Measurements from ENCODE around the gene HECTD4. TPM values are rescaled to one million over a fixed set of nuclear protein-coding genes. Genes with fewer than 3 reads are reported as not detected.
A peak's percentile ranks its signal among the peaks of the same experiment; 100 is the strongest.

The HECTD4 gene
- 62.6 and 63.3 TPM in 2 replicates for total RNA-seq
- long read RNA-seq, partial matches to known transcripts, result 2 of 11 reads
- long read RNA-seq, other reads (novel, unspliced or antisense), result 9 of 11 reads

- Mint-ChIP-seq H3K27ac (ENCODE audit: unreplicated experiment) (peak within 1 kb of the TSS; percentile 83), H3K4me1 (ENCODE audit: unreplicated experiment) (peaks cover 24% of the 10 kb centered on the region), H3K9me3 (ENCODE audit: unreplicated experiment) (no peaks in the 10 kb centered on the region), H3K36me3 (ENCODE audit: unreplicated experiment) (no peaks in the 10 kb centered on the region), H3K27me3 (ENCODE audit: unreplicated experiment) (no peaks in the 10 kb centered on the region), H3K4me3 (ENCODE audit: unreplicated experiment) (peak within 1 kb of the TSS; percentile 94)
- peak; percentile 96 for DNase-seq (ENCODE audit: extremely low spot score, unreplicated experiment)
- TF ChIP-seq, protein P1, sequence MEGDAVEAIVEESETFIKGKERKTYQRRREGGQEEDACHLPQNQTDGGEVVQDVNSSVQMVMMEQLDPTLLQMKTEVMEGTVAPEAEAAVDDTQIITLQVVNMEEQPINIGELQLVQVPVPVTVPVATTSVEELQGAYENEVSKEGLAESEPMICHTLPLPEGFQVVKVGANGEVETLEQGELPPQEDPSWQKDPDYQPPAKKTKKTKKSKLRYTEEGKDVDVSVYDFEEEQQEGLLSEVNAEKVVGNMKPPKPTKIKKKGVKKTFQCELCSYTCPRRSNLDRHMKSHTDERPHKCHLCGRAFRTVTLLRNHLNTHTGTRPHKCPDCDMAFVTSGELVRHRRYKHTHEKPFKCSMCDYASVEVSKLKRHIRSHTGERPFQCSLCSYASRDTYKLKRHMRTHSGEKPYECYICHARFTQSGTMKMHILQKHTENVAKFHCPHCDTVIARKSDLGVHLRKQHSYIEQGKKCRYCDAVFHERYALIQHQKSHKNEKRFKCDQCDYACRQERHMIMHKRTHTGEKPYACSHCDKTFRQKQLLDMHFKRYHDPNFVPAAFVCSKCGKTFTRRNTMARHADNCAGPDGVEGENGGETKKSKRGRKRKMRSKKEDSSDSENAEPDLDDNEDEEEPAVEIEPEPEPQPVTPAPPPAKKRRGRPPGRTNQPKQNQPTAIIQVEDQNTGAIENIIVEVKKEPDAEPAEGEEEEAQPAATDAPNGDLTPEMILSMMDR (IDR thresholded peaks at IDR 0.05), result no peak
Observed at GRCh38 chr12:112381883-112382796, at the start of gene HECTD4. Gene HECTD4 (minus strand): TSS chr12:112382431. CDS start chr12:112382128, 303 bp downstream.

DNA sequence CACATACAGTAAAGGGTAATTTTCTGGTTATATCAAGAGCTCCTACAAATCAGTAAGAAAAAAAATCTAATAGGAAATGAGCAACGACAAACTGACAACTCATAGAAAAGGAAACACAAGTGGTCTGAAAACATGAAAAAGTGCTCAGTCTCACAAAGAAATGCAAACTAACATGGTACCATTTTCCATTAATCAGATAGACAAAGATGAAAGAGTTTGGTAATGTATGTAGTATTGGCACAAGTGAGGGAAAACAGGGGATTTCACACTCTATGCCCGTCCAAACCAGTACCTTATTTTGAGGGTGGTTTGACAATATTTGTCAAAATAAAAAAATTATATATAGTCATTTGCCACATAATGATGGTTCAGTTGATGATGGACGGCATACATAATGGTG, 49.7 kb upstream of the HECTD4 start:
- DNase-seq (ENCODE audit: extremely low spot score, unreplicated experiment), result no peak
- Mint-ChIP-seq H3K27ac (ENCODE audit: unreplicated experiment) (no peak overlapping the region), H3K36me3 (ENCODE audit: unreplicated experiment) (peaks cover 4% of the 10 kb centered on the region), H3K4me3 (ENCODE audit: unreplicated experiment) (no peak overlapping the region), H3K27me3 (ENCODE audit: unreplicated experiment) (no peaks in the 10 kb centered on the region), H3K4me1 (ENCODE audit: unreplicated experiment) (peaks cover 2% of the 10 kb centered on the region), H3K9me3 (ENCODE audit: unreplicated experiment) (no peaks in the 10 kb centered on the region)
- TF ChIP-seq, protein P1 (IDR thresholded peaks at IDR 0.05), result no peak

DNA sequence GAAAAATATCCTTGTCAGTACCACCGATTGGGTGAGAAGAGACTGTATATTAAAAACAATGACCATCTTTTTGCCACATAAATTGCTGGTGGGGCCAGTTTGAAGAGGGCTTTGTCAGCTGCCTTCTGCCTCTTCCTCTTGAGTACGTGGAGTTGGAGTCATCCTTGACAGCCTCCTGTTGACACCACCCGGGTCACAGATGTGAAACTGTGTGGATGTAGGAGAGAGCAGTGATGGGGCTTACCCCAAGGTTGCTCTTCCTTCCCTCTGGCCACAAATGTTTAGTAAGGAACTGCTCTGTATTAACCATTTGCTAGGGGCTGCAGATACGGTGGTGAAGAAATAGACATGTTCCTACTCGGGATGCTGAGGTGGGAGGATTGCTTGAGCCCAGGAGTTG, 48.7 kb upstream of the HECTD4 start:
- Mint-ChIP-seq H3K9me3 (ENCODE audit: unreplicated experiment) (no peaks in the 10 kb centered on the region), H3K4me1 (ENCODE audit: unreplicated experiment) (no peaks in the 10 kb centered on the region), H3K27me3 (ENCODE audit: unreplicated experiment) (no peaks in the 10 kb centered on the region), H3K36me3 (ENCODE audit: unreplicated experiment) (peaks cover 4% of the 10 kb centered on the region), H3K4me3 (ENCODE audit: unreplicated experiment) (no peak overlapping the region), H3K27ac (ENCODE audit: unreplicated experiment) (no peak overlapping the region)
- TF ChIP-seq, protein P1 (IDR thresholded peaks at IDR 0.05), result no peak
- DNase-seq (ENCODE audit: extremely low spot score, unreplicated experiment), result no peak

DNA sequence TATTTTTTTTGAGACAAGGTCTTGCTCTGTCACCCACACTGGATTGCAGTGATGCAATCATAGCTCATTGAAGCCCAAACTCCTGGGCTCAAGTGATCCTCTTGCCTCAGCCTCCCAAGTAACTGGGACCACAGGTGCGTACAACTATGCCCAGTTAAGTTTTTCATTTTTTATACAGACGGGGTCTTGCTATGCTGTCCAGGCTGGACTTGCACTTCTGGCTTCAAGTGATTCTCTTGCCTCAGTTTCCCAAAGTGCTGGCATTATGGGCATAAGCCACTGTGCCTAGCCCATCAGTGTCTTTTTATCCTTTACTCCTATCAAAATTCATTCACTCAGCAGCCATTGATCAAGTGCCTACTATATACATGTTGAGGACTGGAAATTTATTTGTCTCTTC, 45.5 kb upstream of the HECTD4 start:
- TF ChIP-seq, protein P1 (IDR thresholded peaks at IDR 0.05), result no peak
- Mint-ChIP-seq H3K36me3 (ENCODE audit: unreplicated experiment) (peaks cover 4% of the 10 kb centered on the region), H3K4me1 (ENCODE audit: unreplicated experiment) (peaks cover 1% of the 10 kb centered on the region), H3K27me3 (ENCODE audit: unreplicated experiment) (no peaks in the 10 kb centered on the region), H3K9me3 (ENCODE audit: unreplicated experiment) (no peaks in the 10 kb centered on the region), H3K4me3 (ENCODE audit: unreplicated experiment) (no peak overlapping the region), H3K27ac (ENCODE audit: unreplicated experiment) (no peak overlapping the region)
- no peak for DNase-seq (ENCODE audit: extremely low spot score, unreplicated experiment)
